Muscle of leg (tissue), 11 donors: Measurements from ENCODE around the gene SPEF2. TPM values are rescaled to one million over a fixed set of nuclear protein-coding genes. Genes with fewer than 3 reads are reported as not detected.

Experiments
- DNase-seq: peaks from one replicate; pipeline ENCODE4 v3.0.0; 2013
- H3K27ac ChIP-seq: one replicate; pipeline ENCODE4 v1.5.1; 2013; ENCODE audit warnings: mild to moderate bottlenecking, low read length, control low read depth
- H3K27me3 ChIP-seq: one replicate; pipeline ENCODE4 v1.6.1; 2013; ENCODE audit warnings: low read length; ENCODE audit not compliant: control insufficient read depth, insufficient read depth
- H3K36me3 ChIP-seq: one replicate; pipeline ENCODE4 v1.6.1; 2013; ENCODE audit warnings: low read length; ENCODE audit not compliant: control insufficient read depth, insufficient read depth
- H3K4me1 ChIP-seq: one replicate; pipeline ENCODE4 v1.6.1; 2013; ENCODE audit warnings: low read length; ENCODE audit not compliant: control insufficient read depth, insufficient read depth
- H3K4me3 ChIP-seq: one replicate; pipeline ENCODE4 v1.5.1; 2013; ENCODE audit warnings: low read length, control low read depth
- H3K9me3 ChIP-seq: replicated peaks from 2 replicates; pipeline ENCODE4 v1.6.1; 2013; ENCODE audit warnings: low read depth, low read length; ENCODE audit not compliant: control insufficient read depth
- WGBS: methylation state at CpG from one replicate; pipeline ENCODE4 v1.1.5; 2013; ENCODE audit warnings: missing lambda C conversion rate; ENCODE audit not compliant: insufficient coverage; 5-methylcytosine and 5-hydroxymethylcytosine counted together
- polyA plus RNA-seq, 8 donors: library from polyadenylated mRNA; unstranded; fragments of 120-200 nt; gene quantifications; one replicate each; pipeline versions ENCODE4 v1.2.1 to v1.2.3, GENCODE V29; 2013; ENCODE audit warnings: inconsistent platforms in 1 of 8, low replicate concordance in 1 of 8; ENCODE audit not compliant: insufficient read length in 8 of 8, insufficient read depth in 1 of 8
- total RNA-seq: library from RNA; stranded (reverse); fragments of 120-200 nt; gene quantifications from one replicate; pipeline ENCODE4 v1.2.4, GENCODE V29; 2013

SPEF2 gene
- total and polyA plus RNA-seq, 9 donors = 5.1 to 10.3 (median 8.3) TPM

- Histone ChIP-seq H3K4me1 (no peaks in the 10 kb centered on the region), H3K27ac (no peak overlapping the region), H3K9me3 (no peaks in the 10 kb centered on the region), H3K4me3 (no peak overlapping the region), H3K36me3 (no peaks in the 10 kb centered on the region), H3K27me3 (no peaks in the 10 kb centered on the region)
- 80% methylated on average over 1 of the region's 2 CpGs for WGBS
- DNase-seq = no peak
These were observed 70.3 kb downstream of the SPEF2 start for GRCh38 chr5:35687961-35688360.

GRCh38 chr5:35694481-35694880, 76.8 kb downstream of the SPEF2 start:
- Histone ChIP-seq H3K36me3 (no peaks in the 10 kb centered on the region), H3K9me3 (no peaks in the 10 kb centered on the region), H3K4me1 (no peaks in the 10 kb centered on the region), H3K4me3 (no peak overlapping the region), H3K27me3 (no peaks in the 10 kb centered on the region), H3K27ac (no peak overlapping the region)
- DNase-seq = no peak
- WGBS = no CpG with 5 or more reads among the region's 2 CpGs

GRCh38 chr5:35698047-35698808, 80.6 kb downstream of the SPEF2 start:
- DNase-seq = no peak
- 67% methylated on average over 1 of the region's 4 CpGs for WGBS
- H3K27ac ChIP-seq = no peak overlapping the region
- no peak overlapping the region for H3K4me3 ChIP-seq
- no peaks in the 10 kb centered on the region for H3K36me3 ChIP-seq
- no peaks in the 10 kb centered on the region for H3K4me1 ChIP-seq
- H3K9me3 ChIP-seq = no peaks in the 10 kb centered on the region
- H3K27me3 ChIP-seq = no peaks in the 10 kb centered on the region

- H3K36me3 ChIP-seq = no peaks in the 10 kb centered on the region
- no peaks in the 10 kb centered on the region for H3K9me3 ChIP-seq
- no CpG with 5 or more reads among the region's 1 CpG for WGBS
- no peak overlapping the region for H3K4me3 ChIP-seq
- no peaks in the 10 kb centered on the region for H3K4me1 ChIP-seq
- H3K27me3 ChIP-seq = no peaks in the 10 kb centered on the region
- no peak for DNase-seq
- no peak overlapping the region for H3K27ac ChIP-seq
These were observed 90.0 kb downstream of the SPEF2 start for GRCh38 chr5:35707659-35708058.

- Histone ChIP-seq H3K4me3 (no peak overlapping the region), H3K27ac (no peak overlapping the region), H3K4me1 (no peaks in the 10 kb centered on the region), H3K9me3 (no peaks in the 10 kb centered on the region), H3K36me3 (no peaks in the 10 kb centered on the region), H3K27me3 (no peaks in the 10 kb centered on the region)
- 100% methylated on average over 1 of the region's 2 CpGs for WGBS
- DNase-seq = no peak
These were observed 92.0 kb downstream of the SPEF2 start for GRCh38 chr5:35709688-35710087.

GRCh38 chr5:35717718-35718117, 100.1 kb downstream of the SPEF2 start:
- no peak for DNase-seq
- H3K36me3 ChIP-seq = no peaks in the 10 kb centered on the region
- H3K4me1 ChIP-seq = no peaks in the 10 kb centered on the region
- 70% methylated on average over 4 of the region's 5 CpGs for WGBS
- no peaks in the 10 kb centered on the region for H3K9me3 ChIP-seq
- H3K27ac ChIP-seq = no peak overlapping the region
- no peak overlapping the region for H3K4me3 ChIP-seq
- H3K27me3 ChIP-seq = no peaks in the 10 kb centered on the region

GRCh38 chr5:35735718-35736117, 118.1 kb downstream of the SPEF2 start:
- Histone ChIP-seq H3K4me1 (no peaks in the 10 kb centered on the region), H3K27ac (no peak overlapping the region), H3K4me3 (no peak overlapping the region), H3K27me3 (no peaks in the 10 kb centered on the region), H3K36me3 (no peaks in the 10 kb centered on the region), H3K9me3 (no peaks in the 10 kb centered on the region)
- no peak for DNase-seq
- WGBS = no CpG with 5 or more reads among the region's 3 CpGs

GRCh38 chr5:35736280-35736679, 118.6 kb downstream of the SPEF2 start:
- Histone ChIP-seq H3K4me1 (no peaks in the 10 kb centered on the region), H3K27me3 (no peaks in the 10 kb centered on the region), H3K36me3 (no peaks in the 10 kb centered on the region), H3K4me3 (no peak overlapping the region), H3K9me3 (no peaks in the 10 kb centered on the region), H3K27ac (no peak overlapping the region)
- no peak for DNase-seq

- 70% methylated on average over 4 of the region's 5 CpGs for WGBS
These were observed 123.6 kb downstream of the SPEF2 start for GRCh38 chr5:35741126-35741716.

GRCh38 chr5:35741971-35742370, 124.3 kb downstream of the SPEF2 start:
- no peaks in the 10 kb centered on the region for H3K9me3 ChIP-seq
- WGBS = no CpG with 5 or more reads among the region's 1 CpG
- H3K36me3 ChIP-seq = no peaks in the 10 kb centered on the region
- H3K4me1 ChIP-seq = no peaks in the 10 kb centered on the region
- H3K27me3 ChIP-seq = no peaks in the 10 kb centered on the region
- DNase-seq = no peak
- no peak overlapping the region for H3K4me3 ChIP-seq
- H3K27ac ChIP-seq = no peak overlapping the region

More at GRCh38 chr5:35741126-35741716, 123.6 kb downstream of the SPEF2 start:
- H3K4me1 ChIP-seq = no peaks in the 10 kb centered on the region
- H3K4me3 ChIP-seq = no peak overlapping the region
- no peak for DNase-seq
- no peak overlapping the region for H3K27ac ChIP-seq
- H3K27me3 ChIP-seq = no peaks in the 10 kb centered on the region
- H3K36me3 ChIP-seq = no peaks in the 10 kb centered on the region
- H3K9me3 ChIP-seq = no peaks in the 10 kb centered on the region
